GM18519 (cell line): ENCODE data around the gene COL6A3.

Experiments used
- ATAC-seq: cut with Tn5 transposase; IDR thresholded peaks from one replicate; pipeline ENCODE4 v1.9.1; 2021; ENCODE audit warnings: mild to moderate bottlenecking, moderate library complexity; ENCODE audit not compliant: unreplicated experiment, low FRiP score

The COL6A3 gene

DNA sequence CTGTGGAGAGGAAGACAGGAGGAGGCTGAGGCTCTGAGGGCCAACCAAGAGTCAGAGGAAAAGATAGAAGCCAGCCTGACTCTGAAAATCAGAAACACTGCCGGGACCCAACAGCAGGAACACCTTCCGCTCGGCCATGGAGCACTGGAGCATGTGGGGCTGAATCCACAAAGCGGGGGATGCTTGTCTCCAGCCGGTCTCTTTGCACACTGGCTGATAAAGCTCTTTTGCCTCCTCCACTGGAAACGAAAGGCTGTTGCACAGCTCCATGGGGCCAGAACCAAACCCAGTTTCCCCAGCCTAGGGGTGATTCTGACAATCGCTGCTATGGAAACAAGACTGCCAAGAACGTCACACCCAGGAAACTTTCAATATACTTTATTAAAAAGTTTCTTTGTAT lies 90.3 kb downstream of the COL6A3 start:
- no peak for ATAC-seq

DNA sequence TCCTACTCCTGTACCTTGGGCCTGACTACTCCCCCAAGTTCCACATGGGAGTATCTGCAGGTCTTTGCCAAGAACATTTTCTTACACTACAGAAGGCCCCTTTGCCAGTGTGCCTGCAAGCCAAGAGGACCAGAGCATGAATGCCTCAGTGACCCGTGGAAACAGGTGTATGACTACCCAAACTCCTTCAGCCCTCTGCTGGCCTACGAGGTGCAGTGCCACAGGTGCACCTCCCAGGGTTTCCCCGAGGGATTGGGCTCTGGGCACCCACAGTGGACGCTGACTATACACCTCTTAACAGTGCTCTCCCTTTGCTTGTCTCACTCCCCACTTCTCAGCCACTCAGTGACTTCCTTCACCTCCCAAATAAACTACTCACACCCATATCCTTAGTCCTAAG lies 91.4 kb downstream of the COL6A3 start:
- no peak for ATAC-seq

DNA sequence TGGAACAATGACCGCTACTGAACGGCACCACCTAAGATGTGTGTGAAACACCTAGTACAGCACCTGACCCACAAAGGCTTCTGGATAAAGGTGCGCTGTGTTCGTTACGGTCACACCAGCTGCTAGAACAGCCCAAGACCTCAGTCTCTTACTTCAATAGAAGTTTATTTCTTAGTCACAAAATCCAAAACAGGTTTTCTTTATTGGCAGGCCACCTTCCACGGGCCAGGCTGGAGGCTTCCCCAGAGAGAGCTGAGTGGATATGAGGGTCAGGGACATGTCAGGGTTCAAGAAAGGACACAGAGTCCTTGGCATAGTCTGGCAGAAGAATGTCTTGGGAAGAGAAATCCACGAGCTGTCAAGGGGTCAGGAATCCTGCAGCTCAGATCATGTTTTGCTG lies 92.2 kb downstream of the COL6A3 start:
- no peak for ATAC-seq

DNA sequence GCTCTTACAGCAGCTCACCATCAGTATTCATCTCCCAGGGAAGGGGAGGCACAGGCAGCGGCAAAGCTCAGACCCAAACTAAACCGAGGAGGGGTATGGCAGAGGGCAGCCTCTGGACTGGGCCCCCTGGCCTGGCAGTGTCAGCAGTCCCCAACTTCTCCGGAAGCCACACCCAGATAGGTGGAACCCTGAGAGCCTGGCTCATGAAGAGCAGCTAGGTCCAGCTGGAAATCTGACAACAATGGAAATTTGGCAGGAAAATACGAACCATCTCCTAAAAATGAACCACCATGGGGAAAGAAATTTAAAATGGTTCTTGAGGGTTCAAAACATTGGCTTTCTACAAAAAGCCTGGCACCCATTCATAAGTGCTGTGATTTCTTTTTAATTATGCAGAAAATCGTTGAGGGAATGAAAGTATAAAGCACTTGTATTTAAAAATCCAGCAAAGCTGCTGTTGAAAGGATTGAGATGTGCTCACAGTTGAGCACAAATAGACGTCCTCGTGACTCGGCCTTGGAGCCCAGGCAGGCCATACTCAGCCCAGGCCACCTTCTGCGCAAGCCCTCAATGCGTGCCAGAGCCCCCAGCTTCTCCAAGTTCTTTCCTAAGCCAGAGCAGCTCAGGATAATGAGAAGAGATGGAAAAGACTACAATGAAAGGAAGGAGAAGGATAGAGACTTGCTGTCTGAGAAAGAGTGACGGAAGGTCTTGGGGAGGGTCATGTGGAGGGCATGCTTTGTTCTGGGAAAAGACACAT lies 93.0 kb downstream of the COL6A3 start:
- no peak for ATAC-seq

DNA sequence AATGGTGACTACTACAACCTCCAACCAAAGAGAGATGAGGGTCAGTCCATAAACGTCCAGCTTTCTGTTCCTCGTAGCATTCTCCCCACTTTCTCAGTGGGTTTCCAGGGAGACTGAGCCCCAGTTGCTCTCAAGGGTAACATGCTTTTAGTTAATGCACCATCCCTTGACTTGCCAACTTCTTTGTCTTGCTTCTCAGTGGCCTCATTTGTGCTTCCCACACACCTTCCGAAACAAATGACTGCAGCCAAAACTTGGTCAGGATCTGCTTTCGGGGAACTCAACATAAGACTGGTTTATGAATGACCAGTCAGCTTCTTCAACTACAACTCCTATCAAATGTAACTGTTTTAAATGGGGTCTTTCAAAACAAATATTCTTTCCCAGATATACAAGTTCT lies 94.1 kb downstream of the COL6A3 start:
- ATAC-seq, result no peak

DNA sequence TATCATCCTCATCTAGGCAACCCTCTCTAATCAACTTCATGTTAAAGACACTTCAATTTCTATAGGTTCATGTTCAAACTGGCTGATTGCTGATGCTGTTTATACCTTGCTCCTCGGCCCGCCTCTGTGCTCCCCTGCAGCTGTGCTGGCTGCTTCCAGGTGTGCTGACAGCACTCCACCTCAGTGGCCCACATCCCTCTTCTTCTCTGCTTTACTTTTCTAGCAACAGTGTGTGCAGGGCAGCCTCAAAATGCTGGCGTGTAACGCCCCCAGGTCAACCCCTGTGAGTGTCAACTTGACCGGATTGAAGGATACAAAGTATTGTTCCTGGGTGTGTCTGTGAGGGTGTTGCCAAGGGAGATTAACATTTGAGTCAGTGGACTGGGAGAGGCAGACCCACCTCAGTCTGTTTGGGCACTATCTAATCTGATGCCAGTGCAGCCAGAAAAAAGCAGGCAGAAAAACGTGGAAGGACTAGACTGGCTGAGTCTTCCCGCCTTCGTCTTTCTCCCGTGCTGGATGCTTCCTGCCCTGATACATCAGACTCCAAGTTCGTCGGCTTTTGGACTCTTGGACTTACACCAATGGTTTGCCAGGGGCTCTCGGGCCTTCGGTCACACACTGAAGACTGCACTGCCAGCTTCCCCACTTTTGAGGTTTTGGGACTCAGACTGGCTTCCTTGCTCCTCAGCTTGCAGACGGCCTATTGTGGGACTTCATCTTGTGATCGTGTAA lies 94.7 kb downstream of the COL6A3 start:
- ATAC-seq, result no peak

DNA sequence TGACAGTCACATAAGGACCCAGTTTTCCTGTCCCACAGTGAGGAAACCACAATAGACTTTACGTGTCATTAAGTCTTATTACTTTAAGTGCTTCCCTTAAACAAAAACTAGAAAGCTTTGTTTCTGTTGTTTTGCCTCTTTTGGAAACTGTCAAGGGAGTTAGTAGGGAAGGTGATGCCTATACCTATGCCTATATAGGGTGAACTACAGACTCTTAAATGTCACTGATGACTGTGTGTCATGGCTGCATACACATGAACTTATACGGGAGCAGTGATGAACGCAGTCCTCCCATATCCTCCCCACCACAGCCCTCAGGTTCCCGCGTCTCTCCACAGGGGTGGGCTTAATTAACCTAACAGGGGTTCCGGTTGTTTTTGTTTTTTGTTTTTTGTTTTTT lies 97.6 kb downstream of the COL6A3 start:
- ATAC-seq, result no peak

DNA sequence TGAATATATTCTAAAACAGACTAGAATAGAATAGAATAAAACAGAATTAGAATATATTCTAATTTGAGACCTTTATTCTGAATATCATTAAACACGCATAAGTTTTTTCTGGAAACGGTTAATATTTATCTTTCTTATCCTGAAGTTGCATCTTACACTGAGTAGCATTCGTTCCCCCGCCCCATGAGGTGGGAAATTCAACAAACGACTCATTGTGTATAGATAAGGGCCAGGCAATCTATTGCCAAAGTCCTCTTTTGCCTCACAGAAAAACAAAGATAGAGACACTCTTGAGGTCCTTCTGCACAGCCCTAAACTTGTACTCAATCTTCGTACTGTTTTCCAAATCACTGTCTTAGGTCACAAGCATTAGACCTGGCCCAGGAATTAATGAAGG lies 98.1 kb downstream of the COL6A3 start:
- no peak for ATAC-seq

DNA sequence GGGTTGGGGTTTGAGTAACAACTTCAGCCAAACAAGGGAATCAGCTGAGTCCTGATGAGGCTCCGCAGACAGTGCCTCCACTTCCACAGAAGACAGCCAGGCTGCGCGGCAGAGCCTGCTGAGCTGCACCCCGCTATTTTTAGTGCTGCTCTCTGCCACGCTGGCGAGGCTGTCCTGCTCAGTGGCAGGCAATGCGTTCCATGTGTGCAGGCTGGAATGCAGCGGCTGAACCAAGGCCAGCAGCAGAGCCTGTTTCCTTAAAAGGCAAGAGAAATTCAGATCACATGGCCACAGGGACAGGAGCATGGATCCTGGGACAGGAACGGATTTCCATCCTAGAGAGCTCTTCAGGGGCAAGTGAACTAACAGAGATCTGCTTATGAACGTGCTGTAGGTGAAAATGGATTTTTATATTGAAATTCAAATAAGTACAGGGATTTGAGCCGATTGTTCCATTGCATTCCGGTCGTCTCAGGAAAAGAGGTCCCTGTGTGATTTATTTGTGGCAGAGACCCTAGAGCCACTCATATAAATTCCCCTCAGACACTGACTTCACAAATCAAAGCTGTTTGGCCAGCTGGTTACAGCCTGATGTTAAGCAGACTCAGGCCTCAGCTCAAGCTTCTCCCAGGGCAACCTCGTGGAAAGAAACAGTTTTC lies 98.7 kb downstream of the COL6A3 start:
- no peak for ATAC-seq

DNA sequence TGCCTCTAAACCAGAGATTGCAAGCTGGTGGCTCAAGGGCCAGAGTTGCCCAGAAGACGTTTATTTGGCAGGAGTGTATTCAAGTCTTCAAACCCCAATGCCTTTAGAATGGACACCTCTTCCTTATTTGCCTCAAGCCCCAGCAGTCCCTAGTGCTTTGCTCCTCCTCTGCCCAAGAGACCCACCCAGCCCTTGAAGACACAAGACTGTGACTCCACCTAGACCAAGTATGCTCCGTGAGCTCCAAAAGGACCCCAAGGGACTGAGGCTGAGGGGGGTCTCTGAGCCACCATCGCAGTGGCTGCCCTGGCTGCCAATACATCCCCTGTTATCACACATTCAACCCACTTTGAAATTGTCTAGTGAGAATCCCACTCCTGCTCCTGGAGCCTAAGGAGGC lies 99.3 kb downstream of the COL6A3 start:
- no peak for ATAC-seq

DNA sequence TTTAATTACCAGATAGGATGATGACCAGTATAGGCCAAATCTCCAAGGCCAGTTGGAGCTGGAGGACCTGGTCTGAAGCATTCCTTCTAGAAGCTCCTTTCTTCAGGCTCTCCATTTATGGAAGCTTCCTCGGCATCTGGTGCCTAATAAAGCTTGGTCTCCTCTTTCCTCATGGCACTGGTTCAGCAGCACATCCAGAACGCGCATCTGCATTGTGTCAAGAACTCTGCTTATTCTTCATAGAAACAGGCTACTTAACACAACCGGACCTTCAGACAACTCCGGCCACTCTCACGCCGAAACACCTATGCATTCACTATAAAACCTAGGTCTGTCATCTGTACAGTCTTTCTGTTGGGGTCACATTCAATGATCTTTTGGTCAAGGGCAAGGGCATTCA lies 99.8 kb downstream of the COL6A3 start:
- no peak for ATAC-seq

DNA sequence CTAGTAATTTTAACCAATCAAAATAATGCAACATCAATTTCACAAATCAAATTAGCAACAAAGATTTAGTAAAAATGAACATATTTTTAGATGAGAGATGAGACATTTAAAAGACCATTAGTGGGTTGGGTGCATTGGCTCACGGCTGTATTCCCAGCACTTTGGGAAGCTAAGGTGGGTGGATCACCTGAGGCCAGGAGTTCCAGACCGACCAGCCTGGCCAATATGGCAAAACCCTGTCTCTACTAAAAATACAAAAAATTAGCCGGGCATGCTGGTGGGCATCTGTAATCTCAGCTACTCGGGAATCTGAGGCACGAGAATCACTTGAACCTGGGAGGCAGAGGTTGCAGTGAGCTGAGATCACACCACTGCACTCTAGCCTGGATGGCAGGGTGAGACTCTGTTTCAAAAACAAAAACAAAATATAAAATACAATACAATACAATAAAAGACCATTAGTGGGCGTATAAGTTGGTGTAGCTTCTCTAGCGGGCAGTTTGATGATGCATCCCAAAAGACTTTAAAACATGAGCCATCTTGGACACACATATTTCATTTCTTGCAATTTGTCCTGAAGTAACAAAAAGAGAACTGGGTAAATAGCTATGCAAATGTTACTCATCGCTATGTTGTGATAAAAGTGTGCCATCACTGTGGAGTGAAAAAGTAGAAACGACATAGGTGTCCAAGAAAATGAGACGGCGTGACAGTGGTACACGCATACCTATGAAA lies 101.8 kb downstream of the COL6A3 start:
- ATAC-seq, result no peak

DNA sequence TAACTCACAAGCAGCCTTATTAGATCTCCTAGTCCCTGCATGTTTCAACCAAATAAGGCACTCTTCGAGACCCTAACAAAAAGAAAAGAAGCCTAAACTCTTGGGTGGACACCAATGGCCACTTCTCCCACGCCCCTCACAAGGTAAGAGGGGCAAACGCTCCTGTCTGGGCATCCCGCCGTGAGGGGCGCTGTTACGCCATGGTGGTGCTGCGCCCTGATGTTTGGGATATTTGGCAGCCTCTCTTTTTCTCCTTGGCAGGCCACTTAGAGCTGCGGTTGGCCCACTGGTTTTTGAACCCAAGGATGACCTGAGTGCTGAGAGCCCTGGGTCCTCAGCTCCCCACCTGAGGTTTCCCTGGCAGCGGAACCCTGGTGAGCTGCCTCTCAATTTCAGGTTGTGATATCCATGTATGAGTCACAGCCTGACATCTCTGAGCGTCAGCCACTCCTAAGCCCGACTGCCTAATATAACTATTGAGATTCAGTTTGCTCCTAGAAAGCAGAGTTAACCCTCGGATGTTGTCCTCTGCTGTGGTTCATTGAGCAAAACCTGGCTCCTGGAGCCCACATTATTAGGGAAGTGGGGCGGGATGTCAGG lies 103.3 kb downstream of the COL6A3 start:
- ATAC-seq, result no peak

DNA sequence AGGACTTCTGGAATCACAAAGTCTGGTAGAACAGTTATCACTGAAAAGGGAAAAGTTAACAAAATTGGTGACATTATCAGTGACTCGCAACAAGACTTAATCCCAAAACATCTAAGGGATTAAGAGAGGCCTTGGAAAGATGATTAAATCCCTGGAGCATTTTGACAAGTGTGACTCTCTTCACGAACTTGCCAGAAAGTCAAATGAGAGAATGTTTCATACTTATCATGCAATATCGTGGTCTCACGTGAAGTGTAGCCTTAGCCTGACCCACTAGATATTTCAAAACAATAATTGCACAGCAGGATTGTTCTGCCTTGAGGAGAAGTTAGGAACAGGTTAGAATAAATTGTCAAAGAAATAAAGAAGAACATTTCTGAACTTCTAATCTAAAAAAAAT lies 104.5 kb downstream of the COL6A3 start:
- ATAC-seq, result no peak

DNA sequence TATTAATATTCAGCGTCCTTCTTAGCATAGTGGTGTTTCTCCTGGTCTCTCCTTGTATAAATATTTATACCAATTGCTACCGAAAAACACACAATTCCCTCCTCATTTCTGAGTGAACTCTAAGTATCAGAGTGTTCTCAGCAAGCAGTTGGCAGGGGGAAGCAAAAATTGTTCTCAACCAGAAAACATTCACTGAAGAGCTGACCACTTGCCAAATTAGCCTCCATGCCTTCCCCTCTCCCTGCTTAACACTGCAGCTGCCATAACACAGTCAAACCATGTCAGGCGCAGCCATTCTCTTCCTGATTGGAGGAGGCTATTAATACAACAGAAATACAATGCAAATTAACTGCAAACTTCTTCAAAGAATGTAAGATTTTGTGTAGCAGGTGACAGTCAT lies 105.0 kb downstream of the COL6A3 start:
- ATAC-seq, result no peak

DNA sequence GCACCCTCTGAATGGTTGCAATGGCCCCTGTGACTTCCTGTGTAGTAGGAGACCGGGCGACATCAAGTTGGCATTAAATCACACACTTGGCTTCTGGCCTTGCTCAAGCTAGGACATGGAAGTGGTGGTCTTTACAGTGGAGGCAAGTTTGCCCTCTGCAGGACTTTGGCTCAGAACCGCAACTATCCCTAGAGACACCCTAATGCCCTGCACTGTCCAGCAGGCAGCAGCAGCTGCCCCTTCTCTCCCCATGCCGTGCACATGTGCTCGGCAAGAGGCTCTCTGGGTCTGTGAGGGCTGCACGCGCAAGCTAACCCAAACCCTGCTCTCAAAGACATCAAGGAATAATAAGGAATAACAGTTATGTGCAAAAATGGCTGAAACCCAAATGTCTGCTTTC lies 106.5 kb downstream of the COL6A3 start:
- ATAC-seq, result no peak

DNA sequence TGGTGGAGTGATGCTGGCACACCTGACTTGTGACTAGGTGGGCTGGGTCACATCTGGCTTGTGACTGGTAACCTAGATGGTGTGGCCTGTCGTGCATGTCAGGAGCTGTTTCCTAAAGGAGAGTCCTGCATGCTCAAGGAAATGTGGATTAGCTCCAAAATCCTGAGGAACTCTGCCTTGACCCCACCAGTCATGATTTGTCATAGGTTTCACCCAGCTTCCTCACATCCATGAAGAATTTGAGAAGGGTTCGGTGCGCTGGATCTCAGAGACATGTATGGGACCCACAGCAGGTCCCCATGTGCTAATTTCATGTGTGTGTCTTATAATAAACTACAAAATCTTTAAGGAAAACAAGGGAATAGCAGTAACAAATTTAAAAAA lies 107.2 kb downstream of the COL6A3 start:
- no peak for ATAC-seq

DNA sequence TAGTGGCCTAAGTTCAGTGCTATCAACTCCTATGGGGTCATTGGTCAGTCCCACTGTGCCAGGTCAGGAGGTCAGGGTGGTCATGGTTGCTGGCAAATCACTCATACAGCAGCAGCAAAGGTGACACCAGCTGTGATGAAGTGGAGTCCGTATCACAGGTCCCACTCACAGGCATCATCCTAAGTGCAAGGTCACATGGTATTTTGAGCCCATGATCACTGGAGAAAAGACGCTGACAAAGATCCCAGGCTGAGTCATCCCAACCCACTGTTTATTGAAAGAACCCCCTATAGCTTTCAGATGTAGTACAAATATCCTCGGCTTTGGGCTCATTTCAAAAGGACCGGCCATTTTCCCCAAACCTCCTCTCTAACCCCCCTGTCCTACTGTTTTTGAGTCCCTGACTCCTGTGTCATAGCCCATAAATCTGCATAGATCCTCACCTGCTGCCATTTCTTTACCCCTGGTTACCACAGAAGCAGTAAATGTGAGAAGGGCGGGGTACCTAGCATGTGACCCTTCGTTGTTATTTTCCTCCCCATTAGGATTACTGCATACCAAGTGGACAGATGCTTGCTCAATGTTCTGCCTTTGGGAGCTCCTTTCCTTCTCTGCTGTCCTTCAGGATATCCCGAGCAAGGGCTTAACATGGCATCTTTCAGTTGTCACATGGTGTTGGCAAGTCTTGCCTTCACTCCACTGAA lies 107.7 kb downstream of the COL6A3 start:
- no peak for ATAC-seq

DNA sequence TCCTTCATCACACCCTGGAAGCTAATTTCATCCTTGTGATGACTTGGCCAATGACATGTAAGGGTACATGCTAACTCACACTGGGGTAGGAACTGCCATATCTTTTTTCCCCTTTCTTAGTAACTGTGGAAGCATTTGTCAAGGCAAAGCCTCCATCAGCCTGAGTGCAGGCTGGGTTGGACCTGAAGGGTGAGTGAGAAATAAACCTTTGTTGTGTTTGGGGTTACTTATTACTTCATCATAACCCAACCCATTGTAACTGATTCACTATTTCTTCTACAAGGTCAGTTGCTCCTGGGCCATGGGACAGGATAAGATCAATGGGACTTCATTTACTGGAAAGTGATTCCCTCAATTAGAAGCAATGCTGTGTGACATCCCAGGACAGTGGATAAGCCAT lies 108.4 kb downstream of the COL6A3 start:
- no peak for ATAC-seq
